ENCODE results near the gene DNAH7.
"Not testable (repeated sequence)": the region's sequence is repeated elsewhere in the genome, so short reads cannot be mapped to it uniquely, and the experiment has no call there.

The DNAH7 gene

DNA sequence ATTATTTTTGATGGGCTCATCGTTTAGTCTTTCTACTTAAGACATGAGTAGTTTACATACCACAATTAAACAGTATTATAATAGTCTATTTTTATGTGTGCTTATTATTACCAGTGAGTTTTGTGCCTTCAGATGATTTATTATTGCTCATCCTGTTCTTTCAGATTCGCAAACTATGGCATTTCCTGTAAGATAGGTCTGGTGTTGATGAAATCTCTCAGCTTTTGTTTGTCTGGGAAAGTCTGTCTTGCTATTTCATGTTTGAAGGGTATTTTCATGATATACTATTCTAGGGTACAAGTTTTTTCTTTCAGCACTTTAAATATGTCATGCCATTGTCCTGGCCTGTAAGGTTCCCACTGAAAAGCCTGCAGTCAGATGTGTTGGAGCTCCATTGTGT lies 101.3 kb downstream of the DNAH7 start:
- no peak for DNase-seq (ENCODE audit: low spot score)

DNA sequence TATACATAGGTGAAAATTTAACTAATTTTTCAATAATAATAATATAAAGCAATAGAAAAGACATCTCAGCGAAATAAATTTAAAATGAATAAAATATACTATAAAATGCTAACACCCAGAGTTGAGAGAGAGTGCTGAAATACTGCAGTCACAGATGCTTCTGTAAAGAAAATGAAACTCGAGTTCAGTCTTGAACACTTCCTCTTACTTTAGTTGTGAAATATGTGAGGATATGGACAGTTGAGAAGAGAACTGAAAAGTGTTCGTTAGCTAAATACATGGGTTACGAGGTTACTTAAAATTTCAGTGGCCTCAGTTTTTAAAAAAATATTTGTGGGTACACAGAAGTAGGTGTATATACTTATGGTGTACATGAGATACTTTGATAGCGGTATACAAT lies 106.8 kb downstream of the DNAH7 start:
- DNase-seq (ENCODE audit: low spot score) = no peak

DNA sequence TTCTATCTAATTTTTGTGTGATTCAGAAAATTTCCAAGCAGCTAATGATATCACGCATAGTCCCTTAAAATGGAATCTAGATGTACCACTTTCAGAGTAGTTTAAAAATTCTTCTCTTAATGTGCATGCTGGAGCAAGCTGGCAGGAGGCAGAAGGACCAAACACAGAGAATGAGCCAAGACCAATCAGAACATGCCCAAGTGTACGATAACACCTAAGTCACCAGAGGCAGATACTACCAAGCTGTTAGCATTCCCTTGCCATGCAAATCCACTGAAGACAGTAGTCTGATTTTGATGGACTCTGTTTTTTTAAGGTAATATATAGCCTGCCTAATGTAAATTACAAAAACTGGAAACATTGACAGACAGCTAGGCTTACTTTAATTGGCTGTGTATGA lies 109.3 kb downstream of the DNAH7 start:
- no peak for DNase-seq (ENCODE audit: low spot score)

DNA sequence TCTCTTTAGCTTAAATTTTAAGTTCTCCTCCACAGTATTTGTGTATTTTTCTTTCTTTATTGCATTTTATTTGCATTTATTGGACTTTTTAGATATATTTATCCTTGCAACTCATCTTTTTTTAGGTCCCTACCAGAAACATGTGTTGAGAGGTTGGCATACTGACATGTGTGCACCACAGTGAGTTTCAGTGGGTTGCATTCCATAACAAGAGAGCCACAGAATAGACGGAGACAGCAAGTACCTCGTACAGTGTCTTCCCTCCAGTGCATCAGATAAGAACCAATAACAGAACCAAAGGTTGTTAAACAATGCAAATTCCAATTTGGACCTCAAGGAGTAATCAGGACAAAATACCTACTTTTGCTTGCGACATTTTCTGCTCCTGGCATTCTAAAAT lies 111.9 kb downstream of the DNAH7 start:
- DNase-seq (ENCODE audit: low spot score) = no peak

GRCh38 chr2:195945056-195945455 lies 123.6 kb downstream of the DNAH7 start:
- DNase-seq (ENCODE audit: low spot score) = no peak

DNA sequence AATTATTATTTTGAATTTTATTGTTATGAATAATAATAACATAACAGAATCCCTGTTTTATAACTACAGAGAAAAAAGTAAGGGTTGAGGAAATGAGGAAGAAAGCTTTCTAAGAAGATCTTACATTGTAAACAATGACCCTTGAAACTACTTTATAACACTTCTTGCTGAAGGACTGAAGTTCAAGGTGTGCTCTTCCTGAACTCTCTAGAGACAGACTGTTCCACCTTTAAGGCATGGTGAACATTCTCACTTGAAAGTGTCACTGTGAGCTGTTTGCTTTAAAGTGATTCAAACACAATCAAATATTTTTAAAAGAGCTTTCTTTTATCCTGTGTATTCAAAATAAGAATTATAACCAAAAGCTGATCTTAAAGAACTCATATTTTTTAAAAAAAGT lies 131.5 kb downstream of the DNAH7 start:
- no peak for DNase-seq (ENCODE audit: low spot score)

DNA sequence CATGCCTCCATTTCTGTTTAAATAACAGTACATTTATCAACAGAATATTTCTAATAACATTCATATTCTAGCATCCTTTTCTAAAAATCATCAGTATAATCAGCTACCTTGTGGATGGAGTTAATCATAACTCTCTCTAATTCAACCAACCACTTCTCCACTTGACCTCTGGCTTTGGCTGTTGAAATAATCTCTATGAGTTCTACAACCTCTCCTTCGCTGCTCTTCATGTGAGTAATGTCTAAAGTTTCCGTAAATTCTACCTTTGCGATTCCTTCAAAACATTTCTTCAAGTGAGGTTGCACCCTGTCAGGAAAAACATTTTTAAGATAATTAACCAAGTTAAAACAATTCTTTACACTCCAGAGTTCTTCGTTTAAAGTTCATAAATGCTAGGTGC lies 134.2 kb downstream of the DNAH7 start:
- DNase-seq (ENCODE audit: low spot score) = no peak

- no peak for DNase-seq (ENCODE audit: low spot score)
Observed at GRCh38 chr2:195929531-195929930, 139.1 kb downstream of the DNAH7 start.

GRCh38 chr2:195925120-195925519 lies 143.5 kb downstream of the DNAH7 start:
- DNase-seq (ENCODE audit: low spot score) = no peak

GRCh38 chr2:195923889-195924288 lies 144.7 kb downstream of the DNAH7 start:
- DNase-seq (ENCODE audit: low spot score) = no peak

DNA sequence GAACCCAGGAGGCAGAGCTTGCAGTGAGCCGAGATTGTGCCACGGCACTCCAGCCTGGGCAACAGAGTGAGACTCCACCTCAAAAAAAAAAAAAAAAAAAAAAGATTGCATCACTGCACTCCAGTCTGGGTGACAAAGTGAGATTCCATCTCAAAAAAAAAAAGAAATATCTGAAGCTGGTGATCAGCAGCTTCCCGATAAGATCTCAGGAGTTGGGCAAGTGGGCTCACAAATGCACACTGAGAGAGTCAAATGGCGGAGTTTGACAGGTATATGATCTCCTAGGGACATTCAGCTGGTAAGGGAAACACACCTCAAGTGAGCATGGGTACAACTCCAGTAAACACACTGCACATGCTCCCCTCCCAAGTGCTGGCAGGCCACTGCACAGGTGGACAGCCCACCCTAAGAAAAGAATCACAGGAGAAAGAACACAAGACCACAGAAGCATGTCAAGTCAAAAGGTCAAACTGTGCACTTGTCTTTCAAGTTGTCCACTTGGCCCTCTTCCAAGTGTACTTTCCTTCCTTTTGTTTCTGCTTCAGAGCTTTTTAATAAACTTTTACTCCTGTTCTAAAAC lies 151.5 kb downstream of the DNAH7 start:
- DNase-seq (ENCODE audit: low spot score) = not testable (repeated sequence)

DNA sequence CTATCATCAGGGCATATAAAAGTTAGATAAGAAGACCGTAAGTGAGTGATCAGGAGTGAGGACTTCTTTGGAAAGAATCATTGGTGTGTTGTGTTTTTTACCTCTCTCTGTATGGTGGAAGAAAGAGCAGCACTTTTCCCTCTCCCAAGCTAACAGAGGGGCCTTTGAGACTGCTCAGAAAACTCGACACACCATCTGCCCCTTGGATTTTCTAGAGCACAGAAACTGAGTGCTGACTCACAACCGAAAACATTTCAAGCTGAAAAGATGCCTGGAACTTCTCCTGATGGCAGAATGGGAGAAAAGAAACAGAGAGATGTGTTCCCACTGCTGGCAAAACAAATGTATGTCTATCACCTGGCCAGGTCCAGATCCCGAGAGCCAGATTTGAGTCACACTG lies 156.6 kb downstream of the DNAH7 start:
- no peak for DNase-seq (ENCODE audit: low spot score)

- no peak for DNase-seq (ENCODE audit: low spot score)
Observed at GRCh38 chr2:195910570-195910969, 158.1 kb downstream of the DNAH7 start.

GRCh38 chr2:195909926-195910325 lies 158.7 kb downstream of the DNAH7 start:
- DNase-seq (ENCODE audit: low spot score) = no peak

DNA sequence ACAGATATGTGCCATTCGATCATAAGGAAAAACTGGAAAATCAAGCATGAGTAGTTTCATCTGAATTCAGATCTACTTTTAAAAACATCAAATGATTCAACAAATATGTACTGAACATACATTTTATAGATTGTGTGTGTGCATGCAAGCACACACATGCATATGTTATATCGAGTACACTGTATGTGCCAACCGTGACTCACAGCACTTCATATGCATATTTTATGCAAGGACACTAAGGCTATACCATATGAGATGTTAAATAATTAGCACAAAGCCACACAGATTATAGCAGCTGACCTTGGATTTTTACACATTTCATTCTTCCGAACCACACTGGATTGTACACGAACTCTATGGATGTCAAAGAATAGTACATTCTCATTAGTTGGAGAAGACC lies 161.2 kb downstream of the DNAH7 start:
- no peak for DNase-seq (ENCODE audit: low spot score)

GRCh38 chr2:195903956-195904355 lies 164.7 kb downstream of the DNAH7 start:
- DNase-seq (ENCODE audit: low spot score) = no peak

GRCh38 chr2:195902857-195903256 lies 165.8 kb downstream of the DNAH7 start:
- DNase-seq (ENCODE audit: low spot score) = no peak

DNA sequence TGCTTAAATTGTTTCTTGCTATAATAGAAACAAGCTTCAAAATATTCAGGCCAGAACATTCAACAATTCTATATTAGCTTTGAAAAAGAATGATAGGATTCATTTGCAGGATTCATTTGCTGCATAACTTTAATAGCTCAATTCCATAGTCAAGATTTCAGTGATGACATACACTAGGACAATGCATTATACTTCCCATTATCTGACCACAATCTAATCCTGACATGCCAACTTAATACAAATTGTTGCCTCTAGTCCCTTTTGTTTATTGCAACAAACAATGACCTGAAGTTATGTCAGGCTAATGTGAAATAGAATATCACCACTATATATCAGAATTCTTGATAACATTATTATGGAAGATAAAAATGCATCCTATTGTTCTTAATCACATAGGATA lies 169.4 kb downstream of the DNAH7 start:
- DNase-seq (ENCODE audit: low spot score) = no peak

GRCh38 chr2:195898505-195899191 lies 170.0 kb downstream of the DNAH7 start:
- DNase-seq (ENCODE audit: low spot score) = no peak

GRCh38 chr2:195891081-195891480 lies 177.6 kb downstream of the DNAH7 start:
- DNase-seq (ENCODE audit: low spot score) = no peak

GRCh38 chr2:195879153-195879552 lies 189.5 kb downstream of the DNAH7 start:
- no peak for DNase-seq (ENCODE audit: low spot score)

GRCh38 chr2:195871326-195871725 lies 197.3 kb downstream of the DNAH7 start:
- DNase-seq (ENCODE audit: low spot score) = no peak

- DNase-seq (ENCODE audit: low spot score) = no peak
Observed at GRCh38 chr2:195864316-195864715, 204.3 kb downstream of the DNAH7 start.

DNA sequence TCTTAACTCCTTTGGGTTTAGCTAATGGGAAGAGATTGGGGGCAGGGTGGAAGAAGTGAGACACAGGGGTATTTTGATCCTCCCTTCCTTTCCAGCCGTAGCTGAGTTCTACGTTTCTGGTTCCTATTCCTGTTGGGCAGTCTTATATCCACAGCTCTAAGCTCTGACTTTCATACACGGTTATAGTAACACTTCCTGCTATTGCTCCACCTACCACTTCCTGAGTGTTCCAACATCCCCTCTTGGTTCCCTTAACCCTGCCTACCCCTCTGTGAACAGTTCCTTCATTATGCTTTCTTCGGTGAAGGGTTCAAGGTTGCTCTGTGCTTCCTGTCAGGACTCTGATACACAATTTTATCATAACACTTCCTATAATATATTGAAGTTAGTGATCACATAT lies 205.1 kb downstream of the DNAH7 start:
- DNase-seq (ENCODE audit: low spot score) = no peak

Data from CD4-positive, alpha-beta T cell treated with Interleukin-2 at 100 ng/mL for 4 hours (primary cell).